OCI-LY7 (cell line): Measurements from ENCODE around the gene ZMYND19. TPM values are rescaled to one million over a fixed set of nuclear protein-coding genes. Genes with fewer than 3 reads are reported as not detected.

Experiments
- BruUV-seq: library from RNA; stranded (reverse); fragments of 400-500 nt; replicated peaks from 2 replicates; lab custom pipeline; 2021; lab: Mats Ljungman, UMichigan
- CTCF ChIA-PET: fragments of 300-600 bp; sonication (Branson Sonifier 250); formaldehyde crosslinking; loops from one replicate; lab custom pipeline; 2022; ENCODE audit warnings: antibody characterized with exemption; ENCODE audit not compliant: unreplicated experiment; lab: Charles Lee
- POLR2A ChIA-PET: fragments of 300-600 bp; sonication (Branson Sonifier 250); formaldehyde crosslinking; loops from one replicate; lab custom pipeline; 2022; ENCODE audit warnings: antibody characterized with exemption; lab: Charles Lee
- DNase-seq: peaks from one replicate; pipeline ENCODE4 v3.0.0-alpha.2; 2015; ENCODE audit warnings: low spot score
- H2AFZ ChIP-seq: fragments of 200-600 bp; sonication (generic), shearing (Covaris generic); 2 replicates; pipeline ENCODE4 v1.6.1; 2014; ENCODE audit warnings: mild to moderate bottlenecking, antibody characterized with exemption, low read length, moderate library complexity
- H3K27ac ChIP-seq: fragments of 200-600 bp; sonication (generic); 2 replicates; pipeline ENCODE4 v1.5.1; 2014; ENCODE audit warnings: mixed run types, low read depth, mild to moderate bottlenecking, moderate library complexity, low read length, inconsistent platforms; ENCODE audit not compliant: poor library complexity, severe bottlenecking
- H3K36me3 ChIP-seq: fragments of 200-600 bp; sonication (generic); 2 replicates; pipeline ENCODE4 v1.6.1; 2014; ENCODE audit warnings: mild to moderate bottlenecking, antibody characterized with exemption, low read length, moderate library complexity, mixed read lengths; ENCODE audit not compliant: insufficient read depth
- H3K4me1 ChIP-seq: fragments of 200-600 bp; sonication (generic); 2 replicates; pipeline ENCODE4 v1.5.1; 2014; ENCODE audit warnings: mild to moderate bottlenecking, low read length; ENCODE audit not compliant: insufficient read depth, poor library complexity, severe bottlenecking
- H3K4me2 ChIP-seq: fragments of 200-600 bp; sonication (generic); 2 replicates; pipeline ENCODE4 v1.6.1; 2014; ENCODE audit warnings: mild to moderate bottlenecking, low read length
- H3K4me3 ChIP-seq: fragments of 200-600 bp; sonication (generic); 2 replicates; pipeline ENCODE4 v1.5.1; 2014; ENCODE audit warnings: mild to moderate bottlenecking, low read depth, low read length; ENCODE audit not compliant: poor library complexity, severe bottlenecking
- H3K79me2 ChIP-seq: fragments of 200-600 bp; sonication (generic); 2 replicates; pipeline ENCODE4 v1.6.1; 2016; ENCODE audit warnings: low read depth, mild to moderate bottlenecking, low read length, moderate library complexity, mixed read lengths; ENCODE audit not compliant: insufficient read depth
- H3K9me2 ChIP-seq: fragments of 200-600 bp; sonication (generic); 2 replicates; pipeline ENCODE4 v1.6.1; 2016; ENCODE audit warnings: mild to moderate bottlenecking, low read length, mixed read lengths; ENCODE audit not compliant: insufficient read depth
- H3K9me3 ChIP-seq: fragments of 200-600 bp; sonication (generic); 2 replicates; pipeline ENCODE4 v1.6.1; 2014; ENCODE audit warnings: mild to moderate bottlenecking, mixed run types, low read length, mixed read lengths
- H4K20me1 ChIP-seq: fragments of 200-600 bp; sonication (generic); 2 replicates; pipeline ENCODE4 v1.6.1; 2014; ENCODE audit warnings: mild to moderate bottlenecking, antibody characterized with exemption, low read length, moderate library complexity, mixed read lengths; ENCODE audit not compliant: insufficient read depth
- CTCF ChIP-seq: fragments of 200-600 bp; sonication (generic); conservative IDR thresholded peaks from 2 replicates; pipeline ENCODE4 v1.5.1; 2014; ENCODE audit warnings: mild to moderate bottlenecking, antibody characterized with exemption, low read length, moderate library complexity, mixed read lengths
- EZH2phosphoT487 ChIP-seq: fragments of 200-600 bp; sonication (generic); IDR thresholded peaks from 2 replicates; pipeline ENCODE4 v1.6.1; 2018; ENCODE audit warnings: low read depth, borderline replicate concordance, mild to moderate bottlenecking, mixed run types, antibody characterized with exemption, low read length, moderate library complexity, mixed read lengths
- intact Hi-C: fragments of 100-400 bp; cut with micrococcal nuclease; formaldehyde crosslinking; loops from one replicate; pipeline ENCODE4 v1.10.0; 2022; ENCODE audit not compliant: unreplicated experiment
- total RNA-seq, 2 experiments: library from RNA; depleted of rRNA in 1 of 2; stranded (reverse); fragments of >200 nt in 1 of 2; shearing (Covaris generic) in 1 of 2; gene quantifications; 2 replicates each; pipeline ENCODE4 v1.2.3, GENCODE V29; 2014 to 2022

ZMYND19 gene
- total RNA-seq, 2 experiments from 2014 or later = 48.4 to 65.8 TPM

- TF ChIP-seq EZH2phosphoT487 = no peak
- peak; percentile 89 for TF ChIP-seq CTCF
- ChIA-PET CTCF (no interaction called here), POLR2A (interaction anchor here (0.6 to 1.1 kb wide), 3 partner anchors 9 to 170 kb away, joined by 3 to 5 read pairs (median 3); no protein-coding TSS in a partner anchor)
- H3K9me2 ChIP-seq = no peaks in the 10 kb centered on the region
- no peaks in the 10 kb centered on the region for H3K9me3 ChIP-seq
- intact Hi-C loops = loop anchor here (5.0 kb wide), 1 partner anchor 94 kb away; no protein-coding TSS in a partner anchor
- peak; percentile 94 for DNase-seq
- H2AFZ ChIP-seq = peak within 1 kb of the TSS; percentile 63; the same call in 1 of the 2 replicates
- H3K4me3 ChIP-seq = peak within 1 kb of the TSS; percentile 97
- peaks cover 46% of the 10 kb centered on the region for H3K79me2 ChIP-seq
- BruUV-seq = no TSS peak
- H3K27ac ChIP-seq = peak within 1 kb of the TSS; percentile 84
- peaks cover 12% of the 10 kb centered on the region; the same call in 1 of the 2 replicates for H4K20me1 ChIP-seq
- H3K4me2 ChIP-seq = peak within 1 kb of the TSS; percentile 92
- peaks cover 70% of the 10 kb centered on the region for H3K36me3 ChIP-seq
- H3K4me1 ChIP-seq = peaks cover 40% of the 10 kb centered on the region
These were observed 11.6 kb downstream of the ZMYND19 start, which contains the start of gene DPH7 for GRCh38 chr9:137578518-137579258. Gene DPH7, minus strand, starts transcription at chr9:137578925. Its CDS starts 148 bp downstream, at chr9:137578777.

GRCh38 chr9:137575716-137576411, 14.4 kb downstream of the ZMYND19 start:
- intact Hi-C loops = loop anchor here (2.0 to 5.0 kb wide), 2 partner anchors 15 to 96 kb away; partner anchors contain the start of gene ZMYND19
- peak overlapping the region; percentile 97 for H3K4me3 ChIP-seq
- TF ChIP-seq CTCF = peak; percentile 76
- no peak for TF ChIP-seq EZH2phosphoT487
- CTCF ChIA-PET = interaction anchor here (0.6 kb wide), 1 partner anchor 8 kb away, joined by 3 read pairs; no protein-coding TSS in a partner anchor
- peak overlapping the region; percentile 84 for H3K27ac ChIP-seq
- peaks cover 40% of the 10 kb centered on the region for H3K4me1 ChIP-seq
- H4K20me1 ChIP-seq = peaks cover 12% of the 10 kb centered on the region; the same call in 1 of the 2 replicates
- POLR2A ChIA-PET = interaction anchor here (1.2 kb wide), 1 partner anchor 22 kb away, joined by 3 read pairs; no protein-coding TSS in a partner anchor
- no peak overlapping the region for H2AFZ ChIP-seq
- H3K4me2 ChIP-seq = peak overlapping the region; percentile 92
- H3K9me2 ChIP-seq = no peaks in the 10 kb centered on the region
- peaks cover 52% of the 10 kb centered on the region for H3K79me2 ChIP-seq
- DNase-seq = peak; percentile 80
- H3K9me3 ChIP-seq = no peaks in the 10 kb centered on the region
- peaks cover 65% of the 10 kb centered on the region for H3K36me3 ChIP-seq
- no TSS peak for BruUV-seq
